Measurements from ENCODE around the gene BCAP29. TPM values are rescaled to one million over a fixed set of nuclear protein-coding genes. Genes with fewer than 3 reads are reported as not detected.

BCAP29 gene
- polyA plus RNA-seq, 1 donor (not counting 4 experiments of a cell fraction or from before 2014, with no cell fraction given) = 141 TPM

DNA sequence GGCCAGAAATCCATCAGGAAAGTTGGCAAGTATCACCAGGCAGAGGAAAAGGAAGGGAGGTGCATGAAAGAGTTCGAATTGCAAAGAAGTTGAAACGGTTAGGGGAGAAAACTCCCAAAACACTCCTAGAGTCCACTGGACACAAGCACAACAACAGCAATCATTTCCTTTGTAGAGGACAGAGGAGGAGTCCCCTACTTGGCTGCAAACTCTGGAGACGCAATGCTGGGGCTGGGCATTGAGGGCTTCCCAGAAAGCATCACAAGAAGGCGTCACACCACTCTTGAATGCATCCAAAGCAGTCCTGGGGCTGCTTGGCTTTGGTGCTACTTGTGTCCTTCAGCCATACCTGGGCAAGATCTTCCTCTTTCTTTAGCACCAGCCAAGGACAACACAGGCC lies 62.5 kb downstream of the BCAP29 start:
- no peak overlapping the region for H3K4me2 ChIP-seq (ENCODE audit: control insufficient read depth, extremely low read depth, insufficient read depth, low read depth, low read length)
- no peaks in the 10 kb centered on the region for H3K36me3 ChIP-seq (ENCODE audit: control insufficient read depth in 2 of 2, extremely low read depth in 1 of 2, insufficient read depth in 2 of 2, low read length in 2 of 2)
- H3K9ac ChIP-seq (ENCODE audit: control insufficient read depth, extremely low read depth, insufficient read depth, low read length) = no peak overlapping the region
- no peak overlapping the region for H3K4me3 ChIP-seq (ENCODE audit: control insufficient read depth in 2 of 3, extremely low read depth in 1 of 3, insufficient read depth in 2 of 3, low read depth in 1 of 3, low read length in 3 of 3)
- no peaks in the 10 kb centered on the region for H3K9me3 ChIP-seq (ENCODE audit: control insufficient read depth, low read depth, low read length)
- no peak overlapping the region for H2AFZ ChIP-seq (ENCODE audit: control insufficient read depth, low read length)
- dilution Hi-C loops (cut with MboI; ENCODE audit: extremely low pct_ligation_motif_present, low sequenced_read_pairs) = no loop called here
- no peaks in the 10 kb centered on the region for H3K9me1 ChIP-seq (ENCODE audit: control insufficient read depth, extremely low read depth, insufficient read depth, low read length)
- DNase-seq (ENCODE audit: low read depth, low spot score) (no peak), FAIRE-seq (no peak)
- H3K79me2 ChIP-seq (ENCODE audit: control insufficient read depth, insufficient read depth, low read length) = no peaks in the 10 kb centered on the region
- no peaks in the 10 kb centered on the region for H4K20me1 ChIP-seq (ENCODE audit: control insufficient read depth, extremely low read depth, insufficient read depth, low read length)
- TF ChIP-seq EZH2 (IDR thresholded peaks at IDR 0.05; ENCODE audit: low read length) = no peak
- TF ChIP-seq, protein P1, sequence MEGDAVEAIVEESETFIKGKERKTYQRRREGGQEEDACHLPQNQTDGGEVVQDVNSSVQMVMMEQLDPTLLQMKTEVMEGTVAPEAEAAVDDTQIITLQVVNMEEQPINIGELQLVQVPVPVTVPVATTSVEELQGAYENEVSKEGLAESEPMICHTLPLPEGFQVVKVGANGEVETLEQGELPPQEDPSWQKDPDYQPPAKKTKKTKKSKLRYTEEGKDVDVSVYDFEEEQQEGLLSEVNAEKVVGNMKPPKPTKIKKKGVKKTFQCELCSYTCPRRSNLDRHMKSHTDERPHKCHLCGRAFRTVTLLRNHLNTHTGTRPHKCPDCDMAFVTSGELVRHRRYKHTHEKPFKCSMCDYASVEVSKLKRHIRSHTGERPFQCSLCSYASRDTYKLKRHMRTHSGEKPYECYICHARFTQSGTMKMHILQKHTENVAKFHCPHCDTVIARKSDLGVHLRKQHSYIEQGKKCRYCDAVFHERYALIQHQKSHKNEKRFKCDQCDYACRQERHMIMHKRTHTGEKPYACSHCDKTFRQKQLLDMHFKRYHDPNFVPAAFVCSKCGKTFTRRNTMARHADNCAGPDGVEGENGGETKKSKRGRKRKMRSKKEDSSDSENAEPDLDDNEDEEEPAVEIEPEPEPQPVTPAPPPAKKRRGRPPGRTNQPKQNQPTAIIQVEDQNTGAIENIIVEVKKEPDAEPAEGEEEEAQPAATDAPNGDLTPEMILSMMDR (optimal IDR thresholded peaks at IDR 0.05 in 1 of 3, IDR thresholded peaks at IDR 0.05 in 1 of 3, conservative IDR thresholded peaks at IDR 0.05 in 1 of 3; ENCODE audit: extremely low read depth in 1 of 3, insufficient read depth in 2 of 3, low read length in 3 of 3) = no peak
- no peaks in the 10 kb centered on the region for H3K27me3 ChIP-seq (ENCODE audit: control insufficient read depth, extremely low read depth, insufficient read depth, low read length)
- no peak overlapping the region for H3K27ac ChIP-seq (ENCODE audit: control insufficient read depth, insufficient read depth, low read length)
- H3K4me1 ChIP-seq (ENCODE audit: control insufficient read depth, extremely low read depth, insufficient read depth, low read length) = no peaks in the 10 kb centered on the region

DNA sequence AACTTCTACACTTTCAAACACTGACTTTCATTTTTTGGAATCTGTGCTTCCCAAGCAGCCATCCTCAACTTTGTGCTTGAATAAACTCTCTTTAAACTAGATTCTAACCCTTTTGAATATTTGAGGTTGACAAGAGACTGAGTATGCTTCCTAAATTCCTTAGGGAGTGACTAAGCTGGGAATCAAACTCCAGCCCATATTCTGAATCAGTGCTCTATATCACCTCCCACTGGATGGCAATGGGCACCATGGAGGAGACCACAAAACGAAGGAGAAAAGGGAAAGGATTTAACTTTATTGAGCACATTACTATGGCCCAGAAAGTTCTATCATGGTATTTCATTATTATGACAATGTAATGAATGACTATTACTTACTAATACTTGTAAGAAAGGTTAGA lies 63.4 kb downstream of the BCAP29 start:
- FAIRE-seq = no peak
- Histone ChIP-seq H3K36me3 (ENCODE audit: control insufficient read depth in 2 of 2, extremely low read depth in 1 of 2, insufficient read depth in 2 of 2, low read length in 2 of 2) (no peaks in the 10 kb centered on the region), H3K4me2 (ENCODE audit: control insufficient read depth, extremely low read depth, insufficient read depth, low read depth, low read length) (no peak overlapping the region), H3K9ac (ENCODE audit: control insufficient read depth, extremely low read depth, insufficient read depth, low read length) (no peak overlapping the region), H2AFZ (ENCODE audit: control insufficient read depth, low read length) (no peak overlapping the region), H3K27ac (ENCODE audit: control insufficient read depth, insufficient read depth, low read length) (no peak overlapping the region), H3K9me3 (ENCODE audit: control insufficient read depth, low read depth, low read length) (no peaks in the 10 kb centered on the region), H3K4me1 (ENCODE audit: control insufficient read depth, extremely low read depth, insufficient read depth, low read length) (no peaks in the 10 kb centered on the region), H3K79me2 (ENCODE audit: control insufficient read depth, insufficient read depth, low read length) (no peaks in the 10 kb centered on the region), H3K27me3 (ENCODE audit: control insufficient read depth, extremely low read depth, insufficient read depth, low read length) (no peaks in the 10 kb centered on the region), H4K20me1 (ENCODE audit: control insufficient read depth, extremely low read depth, insufficient read depth, low read length) (no peaks in the 10 kb centered on the region), H3K4me3 (ENCODE audit: control insufficient read depth in 2 of 3, extremely low read depth in 1 of 3, insufficient read depth in 2 of 3, low read depth in 1 of 3, low read length in 3 of 3) (no peak overlapping the region), H3K9me1 (ENCODE audit: control insufficient read depth, extremely low read depth, insufficient read depth, low read length) (no peaks in the 10 kb centered on the region)
- dilution Hi-C loops (cut with MboI; ENCODE audit: extremely low pct_ligation_motif_present, low sequenced_read_pairs) = no loop called here
- no peak for DNase-seq (ENCODE audit: low read depth, low spot score)
- TF ChIP-seq, protein P1 (optimal IDR thresholded peaks at IDR 0.05 in 1 of 3, IDR thresholded peaks at IDR 0.05 in 1 of 3, conservative IDR thresholded peaks at IDR 0.05 in 1 of 3; ENCODE audit: extremely low read depth in 1 of 3, insufficient read depth in 2 of 3, low read length in 3 of 3) = peak in 2 of 3 experiments; percentile 44 to 51
- no peak for TF ChIP-seq EZH2 (IDR thresholded peaks at IDR 0.05; ENCODE audit: low read length)
